HEK293 (cell line): ENCODE results near the gene CENPT.
A peak's percentile ranks its signal among the peaks of the same experiment; 100 is the strongest.

Source experiments
- CTCF ChIA-PET: fragments of 350-600 bp; formaldehyde crosslinking; extraction: SDS; loops from one replicate; lab custom pipeline; 2021; ENCODE audit warnings: antibody characterized with exemption; lab: Yijun Ruan, JAX
- POLR2A ChIA-PET: fragments of 300-600 bp; formaldehyde crosslinking; extraction: SDS; loops from one replicate; lab custom pipeline; 2020; ENCODE audit warnings: antibody characterized with exemption, inconsistent platforms; lab: Yijun Ruan, JAX
- H3K27ac ChIP-seq: fragments of 200-500 bp; sonication (Bioruptor generic); 2 replicates; pipeline ENCODE4 v1.5.1; 2014; ENCODE audit warnings: low read depth, low read length, control low read depth, inconsistent platforms; ENCODE audit errors: extremely low read depth
- H3K36me3 ChIP-seq, 2 experiments: fragments of 200-500 bp in 1 of 2; sonication (Bioruptor generic) in 1 of 2; 1 replicate in 1 of 2; 2 replicates in 1 of 2; pipeline ENCODE4 v1.5.1; 2014 to 2017; ENCODE audit warnings: inconsistent platforms in 2 of 2, low read length in 2 of 2; ENCODE audit not compliant: control insufficient read depth in 2 of 2, insufficient read depth in 1 of 2
- H3K4me1 ChIP-seq: fragments of 200-500 bp; sonication (Bioruptor generic); 2 replicates; pipeline ENCODE4 v1.5.1; 2014; ENCODE audit warnings: mild to moderate bottlenecking, low read length, inconsistent platforms; ENCODE audit not compliant: control insufficient read depth, insufficient read depth
- H3K4me3 ChIP-seq: 2 replicates; pipeline ENCODE4 v1.5.1; 2011; ENCODE audit warnings: low read depth, mild to moderate bottlenecking, control low read depth, low read length, moderate library complexity
- H3K9me3 ChIP-seq: fragments of 200-500 bp; sonication (Bioruptor generic); 2 replicates; pipeline ENCODE4 v1.5.1; 2014; ENCODE audit warnings: low read depth, low read length, inconsistent platforms; ENCODE audit not compliant: control insufficient read depth, insufficient read depth
- ZNF174 ChIP-seq: fragments of 450-650 bp; formaldehyde crosslinking; IDR thresholded peaks from 2 replicates; pipeline ENCODE4 v1.5.0; 2017; ENCODE audit warnings: missing biosample characterization, mild to moderate bottlenecking, missing genetic modification characterization
- ZNF335 ChIP-seq: fragments of 450-650 bp; formaldehyde crosslinking; conservative IDR thresholded peaks from 2 replicates; pipeline ENCODE4 v1.5.1; 2016; ENCODE audit warnings: missing biosample characterization, missing genetic modification characterization
- ZNF433 ChIP-seq: fragments of 450-650 bp; formaldehyde crosslinking; IDR thresholded peaks from 2 replicates; pipeline ENCODE4 v1.5.1; 2016; ENCODE audit warnings: missing biosample characterization, missing genetic modification characterization, low read depth
- ZNF529 ChIP-seq: fragments of 450-650 bp; formaldehyde crosslinking; IDR thresholded peaks from 2 replicates; pipeline ENCODE4 v1.5.1; 2017; ENCODE audit warnings: missing genetic modification characterization, missing biosample characterization; ENCODE audit not compliant: insufficient replicate concordance
- ZNF624 ChIP-seq: fragments of 450-650 bp; formaldehyde crosslinking; IDR thresholded peaks from 2 replicates; pipeline ENCODE4 v1.5.1; 2017; ENCODE audit warnings: missing biosample characterization, missing genetic modification characterization
- ZNF768 ChIP-seq: fragments of 450-650 bp; formaldehyde crosslinking; IDR thresholded peaks from 2 replicates; pipeline ENCODE4 v1.5.1; 2018; ENCODE audit warnings: missing biosample characterization, mild to moderate bottlenecking, missing genetic modification characterization
- ZNF777 ChIP-seq: fragments of 450-650 bp; formaldehyde crosslinking; IDR thresholded peaks from 2 replicates; pipeline ENCODE4 v1.5.1; 2017; ENCODE audit warnings: missing biosample characterization, missing genetic modification characterization, borderline replicate concordance
- TF ChIP-seq, protein P1 (sequence below): fragments of 450-650 bp; formaldehyde crosslinking; IDR thresholded peaks from 2 replicates; pipeline ENCODE4 v1.5.1; 2016; ENCODE audit warnings: missing biosample characterization, missing genetic modification characterization, borderline replicate concordance
- TF ChIP-seq, protein P2 (sequence below): fragments of 450-650 bp; formaldehyde crosslinking; conservative IDR thresholded peaks from 2 replicates; pipeline ENCODE4 v1.5.1; 2016; ENCODE audit warnings: low read depth, missing biosample characterization, missing genetic modification characterization
- TF ChIP-seq, protein P3 (sequence below): fragments of 450-650 bp; formaldehyde crosslinking; IDR thresholded peaks from 2 replicates; pipeline ENCODE4 v1.5.1; 2016; ENCODE audit warnings: missing biosample characterization, missing genetic modification characterization
- TF ChIP-seq, protein P4 (sequence below): fragments of 450-650 bp; formaldehyde crosslinking; IDR thresholded peaks from 2 replicates; pipeline ENCODE4 v1.5.1; 2017; ENCODE audit warnings: missing biosample characterization, missing genetic modification characterization
- TF ChIP-seq, protein P5 (sequence below): fragments of 450-650 bp; formaldehyde crosslinking; IDR thresholded peaks from 2 replicates; pipeline ENCODE4 v1.5.1; 2017; ENCODE audit warnings: missing biosample characterization, missing genetic modification characterization
- TF ChIP-seq, protein P6 (sequence below): fragments of 450-650 bp; formaldehyde crosslinking; IDR thresholded peaks from 2 replicates; pipeline ENCODE4 v1.5.1; 2016; ENCODE audit warnings: missing biosample characterization, missing genetic modification characterization

Gene CENPT

DNA sequence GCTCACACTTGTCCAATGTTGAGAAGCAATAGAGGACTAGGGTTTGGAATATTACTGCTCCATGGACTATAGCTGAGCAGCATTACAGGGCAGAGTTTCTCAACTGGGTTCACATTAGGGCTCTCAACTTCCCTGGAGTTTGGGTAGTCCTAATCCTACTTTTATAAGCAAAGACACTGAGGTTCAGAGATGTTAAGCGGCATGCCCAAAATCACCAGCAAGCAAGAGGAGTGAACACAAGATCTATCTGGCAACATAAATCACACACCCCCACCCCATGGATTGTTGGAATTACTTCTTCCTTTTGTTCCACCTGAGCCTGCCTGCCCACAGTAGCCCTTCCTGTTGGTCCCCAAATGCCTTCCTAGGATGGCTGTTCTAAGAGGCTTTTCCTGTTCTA lies 35.6 kb downstream of the CENPT start:
- TF ChIP-seq ZNF768 (0 out of 2 replicates have a peak, but pooled peaks have one; percentile 52), ZNF777 (no peak)
- TF ChIP-seq, protein P1, sequence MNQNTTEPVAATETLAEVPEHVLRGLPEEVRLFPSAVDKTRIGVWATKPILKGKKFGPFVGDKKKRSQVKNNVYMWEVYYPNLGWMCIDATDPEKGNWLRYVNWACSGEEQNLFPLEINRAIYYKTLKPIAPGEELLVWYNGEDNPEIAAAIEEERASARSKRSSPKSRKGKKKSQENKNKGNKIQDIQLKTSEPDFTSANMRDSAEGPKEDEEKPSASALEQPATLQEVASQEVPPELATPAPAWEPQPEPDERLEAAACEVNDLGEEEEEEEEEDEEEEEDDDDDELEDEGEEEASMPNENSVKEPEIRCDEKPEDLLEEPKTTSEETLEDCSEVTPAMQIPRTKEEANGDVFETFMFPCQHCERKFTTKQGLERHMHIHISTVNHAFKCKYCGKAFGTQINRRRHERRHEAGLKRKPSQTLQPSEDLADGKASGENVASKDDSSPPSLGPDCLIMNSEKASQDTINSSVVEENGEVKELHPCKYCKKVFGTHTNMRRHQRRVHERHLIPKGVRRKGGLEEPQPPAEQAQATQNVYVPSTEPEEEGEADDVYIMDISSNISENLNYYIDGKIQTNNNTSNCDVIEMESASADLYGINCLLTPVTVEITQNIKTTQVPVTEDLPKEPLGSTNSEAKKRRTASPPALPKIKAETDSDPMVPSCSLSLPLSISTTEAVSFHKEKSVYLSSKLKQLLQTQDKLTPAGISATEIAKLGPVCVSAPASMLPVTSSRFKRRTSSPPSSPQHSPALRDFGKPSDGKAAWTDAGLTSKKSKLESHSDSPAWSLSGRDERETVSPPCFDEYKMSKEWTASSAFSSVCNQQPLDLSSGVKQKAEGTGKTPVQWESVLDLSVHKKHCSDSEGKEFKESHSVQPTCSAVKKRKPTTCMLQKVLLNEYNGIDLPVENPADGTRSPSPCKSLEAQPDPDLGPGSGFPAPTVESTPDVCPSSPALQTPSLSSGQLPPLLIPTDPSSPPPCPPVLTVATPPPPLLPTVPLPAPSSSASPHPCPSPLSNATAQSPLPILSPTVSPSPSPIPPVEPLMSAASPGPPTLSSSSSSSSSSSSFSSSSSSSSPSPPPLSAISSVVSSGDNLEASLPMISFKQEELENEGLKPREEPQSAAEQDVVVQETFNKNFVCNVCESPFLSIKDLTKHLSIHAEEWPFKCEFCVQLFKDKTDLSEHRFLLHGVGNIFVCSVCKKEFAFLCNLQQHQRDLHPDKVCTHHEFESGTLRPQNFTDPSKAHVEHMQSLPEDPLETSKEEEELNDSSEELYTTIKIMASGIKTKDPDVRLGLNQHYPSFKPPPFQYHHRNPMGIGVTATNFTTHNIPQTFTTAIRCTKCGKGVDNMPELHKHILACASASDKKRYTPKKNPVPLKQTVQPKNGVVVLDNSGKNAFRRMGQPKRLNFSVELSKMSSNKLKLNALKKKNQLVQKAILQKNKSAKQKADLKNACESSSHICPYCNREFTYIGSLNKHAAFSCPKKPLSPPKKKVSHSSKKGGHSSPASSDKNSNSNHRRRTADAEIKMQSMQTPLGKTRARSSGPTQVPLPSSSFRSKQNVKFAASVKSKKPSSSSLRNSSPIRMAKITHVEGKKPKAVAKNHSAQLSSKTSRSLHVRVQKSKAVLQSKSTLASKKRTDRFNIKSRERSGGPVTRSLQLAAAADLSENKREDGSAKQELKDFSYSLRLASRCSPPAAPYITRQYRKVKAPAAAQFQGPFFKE (tag by site-specific recombination) = no peak
- no peak overlapping the region for H3K27ac ChIP-seq
- ChIA-PET POLR2A (no interaction called here), CTCF (interaction anchor here (0.6 kb wide), 1 partner anchor 119 kb away, joined by 3 read pairs; no protein-coding TSS in a partner anchor)
- H3K9me3 ChIP-seq = no peaks in the 10 kb centered on the region
- H3K4me1 ChIP-seq = peaks cover 4% of the 10 kb centered on the region; the same call in 1 of the 2 replicates
- no peaks in the 10 kb centered on the region for H3K36me3 ChIP-seq
- H3K4me3 ChIP-seq = no peak overlapping the region

DNA sequence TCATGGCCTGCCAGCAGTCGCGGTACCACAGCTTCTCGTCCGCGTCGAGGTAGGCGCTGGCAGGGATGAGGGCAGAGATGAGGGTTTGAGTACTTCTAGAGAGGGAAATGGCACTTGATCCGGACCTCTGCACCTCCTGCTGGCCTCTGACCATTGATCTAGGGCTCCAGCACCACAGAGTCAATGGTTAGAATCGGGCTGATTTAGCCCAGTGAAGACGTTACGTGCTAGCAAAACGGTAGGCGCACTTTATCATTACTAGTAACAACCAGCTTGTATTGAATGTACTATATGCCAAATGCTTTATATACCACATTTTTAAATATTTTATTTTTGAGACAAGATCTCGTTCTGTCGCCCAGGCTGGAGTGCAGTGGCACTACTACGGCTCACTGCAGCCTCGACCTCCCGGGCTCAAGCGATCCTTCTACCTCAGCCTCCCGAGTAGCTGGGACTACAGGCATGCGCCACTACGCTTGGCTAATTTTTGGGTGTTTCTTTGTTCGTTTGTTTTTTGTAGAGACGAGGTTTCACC lies 40.3 kb downstream of the CENPT start:
- ChIA-PET POLR2A (interaction anchor here (0.6 to 1.7 kb wide), 24 partner anchors 9 to 286 kb away, joined by 3 to 25 read pairs (median 5); partner anchors contain the start of genes ACD, CTCF, GFOD2 and NUTF2), CTCF (interaction anchor here (0.7 to 2.7 kb wide), 8 partner anchors 9 to 287 kb away, joined by 3 to 43 read pairs (median 3); no protein-coding TSS in a partner anchor)
- peak overlapping the region; percentile 88 for H3K4me3 ChIP-seq
- H3K4me1 ChIP-seq = peaks cover 8% of the 10 kb centered on the region
- H3K27ac ChIP-seq = no peak overlapping the region
- no peaks in the 10 kb centered on the region for H3K9me3 ChIP-seq
- H3K36me3 ChIP-seq = peaks cover 0 to 22% of the 10 kb centered on the region in 2 experiments; a peak in 2 of 3 replicates
- TF ChIP-seq ZNF335 (tag by site-specific recombination) (0 out of 2 replicates have a peak, but pooled peaks have one; percentile 77), ZNF433 (tag by site-specific recombination) (no peak), ZNF529 (tag by site-specific recombination) (no peak), ZNF624 (tag by site-specific recombination) (no peak), ZNF174 (no peak)
- TF ChIP-seq, protein P2, sequence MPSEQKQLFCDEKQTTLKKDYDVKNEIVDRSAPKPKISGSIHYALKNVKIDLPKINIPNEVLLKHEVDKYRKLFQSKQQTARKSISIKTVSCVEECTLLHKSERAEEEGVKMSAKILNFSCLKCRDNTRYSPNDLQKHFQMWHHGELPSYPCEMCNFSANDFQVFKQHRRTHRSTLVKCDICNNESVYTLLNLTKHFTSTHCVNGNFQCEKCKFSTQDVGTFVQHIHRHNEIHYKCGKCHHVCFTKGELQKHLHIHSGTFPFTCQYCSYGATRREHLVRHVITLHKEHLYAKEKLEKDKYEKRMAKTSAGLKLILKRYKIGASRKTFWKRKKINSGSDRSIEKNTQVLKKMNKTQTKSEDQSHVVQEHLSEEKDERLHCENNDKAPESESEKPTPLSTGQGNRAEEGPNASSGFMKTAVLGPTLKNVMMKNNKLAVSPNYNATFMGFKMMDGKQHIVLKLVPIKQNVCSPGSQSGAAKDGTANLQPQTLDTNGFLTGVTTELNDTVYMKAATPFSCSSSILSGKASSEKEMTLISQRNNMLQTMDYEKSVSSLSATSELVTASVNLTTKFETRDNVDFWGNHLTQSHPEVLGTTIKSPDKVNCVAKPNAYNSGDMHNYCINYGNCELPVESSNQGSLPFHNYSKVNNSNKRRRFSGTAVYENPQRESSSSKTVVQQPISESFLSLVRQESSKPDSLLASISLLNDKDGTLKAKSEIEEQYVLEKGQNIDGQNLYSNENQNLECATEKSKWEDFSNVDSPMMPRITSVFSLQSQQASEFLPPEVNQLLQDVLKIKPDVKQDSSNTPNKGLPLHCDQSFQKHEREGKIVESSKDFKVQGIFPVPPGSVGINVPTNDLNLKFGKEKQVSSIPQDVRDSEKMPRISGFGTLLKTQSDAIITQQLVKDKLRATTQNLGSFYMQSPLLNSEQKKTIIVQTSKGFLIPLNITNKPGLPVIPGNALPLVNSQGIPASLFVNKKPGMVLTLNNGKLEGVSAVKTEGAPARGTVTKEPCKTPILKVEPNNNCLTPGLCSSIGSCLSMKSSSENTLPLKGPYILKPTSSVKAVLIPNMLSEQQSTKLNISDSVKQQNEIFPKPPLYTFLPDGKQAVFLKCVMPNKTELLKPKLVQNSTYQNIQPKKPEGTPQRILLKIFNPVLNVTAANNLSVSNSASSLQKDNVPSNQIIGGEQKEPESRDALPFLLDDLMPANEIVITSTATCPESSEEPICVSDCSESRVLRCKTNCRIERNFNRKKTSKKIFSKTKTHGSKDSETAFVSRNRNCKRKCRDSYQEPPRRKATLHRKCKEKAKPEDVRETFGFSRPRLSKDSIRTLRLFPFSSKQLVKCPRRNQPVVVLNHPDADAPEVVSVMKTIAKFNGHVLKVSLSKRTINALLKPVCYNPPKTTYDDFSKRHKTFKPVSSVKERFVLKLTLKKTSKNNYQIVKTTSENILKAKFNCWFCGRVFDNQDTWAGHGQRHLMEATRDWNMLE (tag by site-specific recombination) = no peak
- TF ChIP-seq, protein P3, sequence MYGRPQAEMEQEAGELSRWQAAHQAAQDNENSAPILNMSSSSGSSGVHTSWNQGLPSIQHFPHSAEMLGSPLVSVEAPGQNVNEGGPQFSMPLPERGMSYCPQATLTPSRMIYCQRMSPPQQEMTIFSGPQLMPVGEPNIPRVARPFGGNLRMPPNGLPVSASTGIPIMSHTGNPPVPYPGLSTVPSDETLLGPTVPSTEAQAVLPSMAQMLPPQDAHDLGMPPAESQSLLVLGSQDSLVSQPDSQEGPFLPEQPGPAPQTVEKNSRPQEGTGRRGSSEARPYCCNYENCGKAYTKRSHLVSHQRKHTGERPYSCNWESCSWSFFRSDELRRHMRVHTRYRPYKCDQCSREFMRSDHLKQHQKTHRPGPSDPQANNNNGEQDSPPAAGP (tag by site-specific recombination) = no peak
- TF ChIP-seq, protein P4, sequence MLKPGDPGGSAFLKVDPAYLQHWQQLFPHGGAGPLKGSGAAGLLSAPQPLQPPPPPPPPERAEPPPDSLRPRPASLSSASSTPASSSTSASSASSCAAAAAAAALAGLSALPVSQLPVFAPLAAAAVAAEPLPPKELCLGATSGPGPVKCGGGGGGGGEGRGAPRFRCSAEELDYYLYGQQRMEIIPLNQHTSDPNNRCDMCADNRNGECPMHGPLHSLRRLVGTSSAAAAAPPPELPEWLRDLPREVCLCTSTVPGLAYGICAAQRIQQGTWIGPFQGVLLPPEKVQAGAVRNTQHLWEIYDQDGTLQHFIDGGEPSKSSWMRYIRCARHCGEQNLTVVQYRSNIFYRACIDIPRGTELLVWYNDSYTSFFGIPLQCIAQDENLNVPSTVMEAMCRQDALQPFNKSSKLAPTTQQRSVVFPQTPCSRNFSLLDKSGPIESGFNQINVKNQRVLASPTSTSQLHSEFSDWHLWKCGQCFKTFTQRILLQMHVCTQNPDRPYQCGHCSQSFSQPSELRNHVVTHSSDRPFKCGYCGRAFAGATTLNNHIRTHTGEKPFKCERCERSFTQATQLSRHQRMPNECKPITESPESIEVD = no peak
- TF ChIP-seq, protein P5, sequence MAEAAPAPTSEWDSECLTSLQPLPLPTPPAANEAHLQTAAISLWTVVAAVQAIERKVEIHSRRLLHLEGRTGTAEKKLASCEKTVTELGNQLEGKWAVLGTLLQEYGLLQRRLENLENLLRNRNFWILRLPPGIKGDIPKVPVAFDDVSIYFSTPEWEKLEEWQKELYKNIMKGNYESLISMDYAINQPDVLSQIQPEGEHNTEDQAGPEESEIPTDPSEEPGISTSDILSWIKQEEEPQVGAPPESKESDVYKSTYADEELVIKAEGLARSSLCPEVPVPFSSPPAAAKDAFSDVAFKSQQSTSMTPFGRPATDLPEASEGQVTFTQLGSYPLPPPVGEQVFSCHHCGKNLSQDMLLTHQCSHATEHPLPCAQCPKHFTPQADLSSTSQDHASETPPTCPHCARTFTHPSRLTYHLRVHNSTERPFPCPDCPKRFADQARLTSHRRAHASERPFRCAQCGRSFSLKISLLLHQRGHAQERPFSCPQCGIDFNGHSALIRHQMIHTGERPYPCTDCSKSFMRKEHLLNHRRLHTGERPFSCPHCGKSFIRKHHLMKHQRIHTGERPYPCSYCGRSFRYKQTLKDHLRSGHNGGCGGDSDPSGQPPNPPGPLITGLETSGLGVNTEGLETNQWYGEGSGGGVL (tag by site-specific recombination) = no peak
- TF ChIP-seq, protein P6, sequence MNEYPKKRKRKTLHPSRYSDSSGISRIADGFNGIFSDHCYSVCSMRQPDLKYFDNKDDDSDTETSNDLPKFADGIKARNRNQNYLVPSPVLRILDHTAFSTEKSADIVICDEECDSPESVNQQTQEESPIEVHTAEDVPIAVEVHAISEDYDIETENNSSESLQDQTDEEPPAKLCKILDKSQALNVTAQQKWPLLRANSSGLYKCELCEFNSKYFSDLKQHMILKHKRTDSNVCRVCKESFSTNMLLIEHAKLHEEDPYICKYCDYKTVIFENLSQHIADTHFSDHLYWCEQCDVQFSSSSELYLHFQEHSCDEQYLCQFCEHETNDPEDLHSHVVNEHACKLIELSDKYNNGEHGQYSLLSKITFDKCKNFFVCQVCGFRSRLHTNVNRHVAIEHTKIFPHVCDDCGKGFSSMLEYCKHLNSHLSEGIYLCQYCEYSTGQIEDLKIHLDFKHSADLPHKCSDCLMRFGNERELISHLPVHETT (tag by site-specific recombination) = no peak
